ENCODE data around the gene MRPL18. TPM values are rescaled to one million over a fixed set of nuclear protein-coding genes. Genes with fewer than 3 reads are reported as not detected.

MRPL18 gene
- total RNA-seq, 1 experiment from 2014 or later, result 123 TPM

DNA sequence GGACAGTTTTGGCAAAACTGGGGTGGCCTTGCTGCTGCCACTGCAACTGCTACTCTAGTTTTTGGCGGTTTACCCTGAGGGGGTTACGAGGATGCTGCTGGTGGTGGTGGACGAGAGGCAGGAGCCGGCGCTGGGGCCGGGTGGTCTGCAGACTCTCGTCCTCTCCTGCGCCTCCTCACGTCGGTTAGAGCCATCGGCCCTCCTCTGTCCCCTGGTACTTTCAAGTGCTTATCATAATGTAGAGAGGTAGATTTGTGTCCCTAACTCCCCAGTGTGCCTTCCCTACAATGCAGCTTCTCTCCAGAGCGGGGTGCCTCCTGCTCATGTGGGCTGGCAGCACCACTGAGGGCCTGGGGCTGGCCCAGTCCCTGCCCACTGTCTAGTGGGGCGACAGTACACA is 35.7 kb downstream of the MRPL18 start:
- DNase-seq, result no peak
- ChIA-PET POLR2A (ENCODE audit: unreplicated experiment) (no interaction called here), CTCF (no interaction called here)
- H3K9me3 ChIP-seq (ENCODE audit: low read length), result no peaks in the 10 kb centered on the region
- TF ChIP-seq, protein P1, sequence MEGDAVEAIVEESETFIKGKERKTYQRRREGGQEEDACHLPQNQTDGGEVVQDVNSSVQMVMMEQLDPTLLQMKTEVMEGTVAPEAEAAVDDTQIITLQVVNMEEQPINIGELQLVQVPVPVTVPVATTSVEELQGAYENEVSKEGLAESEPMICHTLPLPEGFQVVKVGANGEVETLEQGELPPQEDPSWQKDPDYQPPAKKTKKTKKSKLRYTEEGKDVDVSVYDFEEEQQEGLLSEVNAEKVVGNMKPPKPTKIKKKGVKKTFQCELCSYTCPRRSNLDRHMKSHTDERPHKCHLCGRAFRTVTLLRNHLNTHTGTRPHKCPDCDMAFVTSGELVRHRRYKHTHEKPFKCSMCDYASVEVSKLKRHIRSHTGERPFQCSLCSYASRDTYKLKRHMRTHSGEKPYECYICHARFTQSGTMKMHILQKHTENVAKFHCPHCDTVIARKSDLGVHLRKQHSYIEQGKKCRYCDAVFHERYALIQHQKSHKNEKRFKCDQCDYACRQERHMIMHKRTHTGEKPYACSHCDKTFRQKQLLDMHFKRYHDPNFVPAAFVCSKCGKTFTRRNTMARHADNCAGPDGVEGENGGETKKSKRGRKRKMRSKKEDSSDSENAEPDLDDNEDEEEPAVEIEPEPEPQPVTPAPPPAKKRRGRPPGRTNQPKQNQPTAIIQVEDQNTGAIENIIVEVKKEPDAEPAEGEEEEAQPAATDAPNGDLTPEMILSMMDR (conservative IDR thresholded peaks at IDR 0.05; ENCODE audit: low read depth, low read length), result no peak
- TF ChIP-seq EZH2phosphoT487 (IDR thresholded peaks at IDR 0.05; ENCODE audit: borderline replicate concordance, low read length), result no peak
- TF ChIP-seq EZH2 (IDR thresholded peaks at IDR 0.05; ENCODE audit: low read length, unreplicated experiment), result no peak
- no peak overlapping the region for H2AFZ ChIP-seq (ENCODE audit: low read length)
- H3K79me2 ChIP-seq (ENCODE audit: low read length), result no peaks in the 10 kb centered on the region
- H3K4me3 ChIP-seq (ENCODE audit: low read length), result no peak overlapping the region
- H3K9me2 ChIP-seq (replicated peaks; ENCODE audit: low read length), result no peaks in the 10 kb centered on the region
- intact Hi-C loops (cut with micrococcal nuclease), result no loop called here
- H3F3A ChIP-seq (ENCODE audit: low read length, unreplicated experiment), result no peaks in the 10 kb centered on the region
- ATAC-seq, result no peak
- H3K36me3 ChIP-seq (ENCODE audit: low read depth, low read length), result no peaks in the 10 kb centered on the region
- no peak overlapping the region for H3K4me2 ChIP-seq (ENCODE audit: low read length)
- no peaks in the 10 kb centered on the region for H3K4me1 ChIP-seq (ENCODE audit: insufficient read depth, low read length)
- no peaks in the 10 kb centered on the region for H3K27me3 ChIP-seq (ENCODE audit: low read length)
- BruUV-seq (replicated peaks), result no TSS peak
- H3K27ac ChIP-seq (ENCODE audit: low read length), result no peak overlapping the region
- no peak overlapping the region for H3K9ac ChIP-seq (ENCODE audit: low read length)
- H4K20me1 ChIP-seq (ENCODE audit: low read length), result no peaks in the 10 kb centered on the region

GRCh38 chr6:159826968-159827647 is 36.8 kb downstream of the MRPL18 start:
- no peak overlapping the region for H3K27ac ChIP-seq (ENCODE audit: low read length)
- H4K20me1 ChIP-seq (ENCODE audit: low read length), result no peaks in the 10 kb centered on the region
- no peaks in the 10 kb centered on the region for H3K4me1 ChIP-seq (ENCODE audit: insufficient read depth, low read length)
- no peak overlapping the region for H2AFZ ChIP-seq (ENCODE audit: low read length)
- H3K4me2 ChIP-seq (ENCODE audit: low read length), result no peak overlapping the region
- ChIA-PET CTCF (no interaction called here), POLR2A (ENCODE audit: unreplicated experiment) (no interaction called here)
- no peak overlapping the region for H3K4me3 ChIP-seq (ENCODE audit: low read length)
- no peak for ATAC-seq
- H3K9me2 ChIP-seq (replicated peaks; ENCODE audit: low read length), result no peaks in the 10 kb centered on the region
- DNase-seq, result no peak
- no peak for TF ChIP-seq EZH2phosphoT487 (IDR thresholded peaks at IDR 0.05; ENCODE audit: borderline replicate concordance, low read length)
- TF ChIP-seq, protein P1 (conservative IDR thresholded peaks at IDR 0.05; ENCODE audit: low read depth, low read length), result no peak
- BruUV-seq (replicated peaks), result no TSS peak
- intact Hi-C loops (cut with micrococcal nuclease), result no loop called here
- H3K36me3 ChIP-seq (ENCODE audit: low read depth, low read length), result no peaks in the 10 kb centered on the region
- no peak overlapping the region for H3K9ac ChIP-seq (ENCODE audit: low read length)
- H3K27me3 ChIP-seq (ENCODE audit: low read length), result no peaks in the 10 kb centered on the region
- no peaks in the 10 kb centered on the region for H3F3A ChIP-seq (ENCODE audit: low read length, unreplicated experiment)
- H3K79me2 ChIP-seq (ENCODE audit: low read length), result no peaks in the 10 kb centered on the region
- H3K9me3 ChIP-seq (ENCODE audit: low read length), result no peaks in the 10 kb centered on the region

DNA sequence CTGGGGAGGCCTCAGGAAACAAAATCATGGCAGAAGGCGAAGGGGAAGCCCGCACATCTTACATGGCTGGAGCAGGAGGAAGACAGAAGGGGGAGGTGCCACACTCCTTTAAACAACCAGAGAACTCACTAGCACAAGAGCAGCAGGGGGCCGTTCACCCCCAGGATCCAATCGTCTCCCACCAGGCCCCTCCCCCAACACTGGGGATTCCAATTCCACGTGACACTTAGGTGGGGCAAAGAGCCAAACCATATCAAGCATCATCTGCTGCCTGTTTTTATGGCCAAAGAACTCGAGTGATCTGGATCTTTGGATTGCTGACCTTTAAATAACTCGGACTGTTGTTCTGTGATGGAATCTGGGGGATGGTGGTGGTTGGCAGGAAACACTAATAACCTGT is 37.8 kb downstream of the MRPL18 start:
- TF ChIP-seq EZH2phosphoT487 (IDR thresholded peaks at IDR 0.05; ENCODE audit: borderline replicate concordance, low read length), result no peak
- ATAC-seq, result no peak
- Histone ChIP-seq H3K4me2 (ENCODE audit: low read length) (no peak overlapping the region), H3K36me3 (ENCODE audit: low read depth, low read length) (no peaks in the 10 kb centered on the region), H3K27ac (ENCODE audit: low read length) (no peak overlapping the region), H3K4me3 (ENCODE audit: low read length) (no peak overlapping the region), H3K9ac (ENCODE audit: low read length) (no peak overlapping the region), H3K9me3 (ENCODE audit: low read length) (no peaks in the 10 kb centered on the region), H3F3A (ENCODE audit: low read length, unreplicated experiment) (no peaks in the 10 kb centered on the region), H3K9me2 (replicated peaks; ENCODE audit: low read length) (no peaks in the 10 kb centered on the region), H4K20me1 (ENCODE audit: low read length) (no peaks in the 10 kb centered on the region), H3K27me3 (ENCODE audit: low read length) (no peaks in the 10 kb centered on the region), H3K79me2 (ENCODE audit: low read length) (no peaks in the 10 kb centered on the region), H2AFZ (ENCODE audit: low read length) (no peak overlapping the region), H3K4me1 (ENCODE audit: insufficient read depth, low read length) (no peaks in the 10 kb centered on the region)
- no TSS peak for BruUV-seq (replicated peaks)
- intact Hi-C loops (cut with micrococcal nuclease), result no loop called here
- DNase-seq, result no peak
- ChIA-PET CTCF (no interaction called here), POLR2A (ENCODE audit: unreplicated experiment) (no interaction called here)

Data from PC-3 (cell line).